Fibroblast of the aortic adventitia (primary cell): Measurements from ENCODE around the gene GRK1. TPM values are rescaled to one million over a fixed set of nuclear protein-coding genes. Genes with fewer than 3 reads are reported as not detected.

Source experiments
- DNase-seq: peaks from one replicate; pipeline ENCODE4 v3.0.0-alpha.2; 2010; ENCODE audit warnings: low read depth
- H3K4me3 ChIP-seq: 2 replicates; pipeline ENCODE4 v1.5.1; 2011; ENCODE audit warnings: low read depth, mild to moderate bottlenecking, control low read depth, low read length, moderate library complexity
- CTCF ChIP-seq: IDR thresholded peaks from 2 replicates; pipeline ENCODE4 v1.5.1; 2011; ENCODE audit warnings: mild to moderate bottlenecking, low read length, control low read depth, inconsistent platforms; ENCODE audit not compliant: insufficient read depth
- total RNA-seq: library from RNA; depleted of rRNA; stranded (reverse); fragments of >200 nt; gene quantifications from 2 replicates; pipeline ENCODE4 v1.2.3, GENCODE V29; 2012; ENCODE audit warnings: low replicate concordance

GRK1 gene
- total RNA-seq, 1 donor = not detected

- TF ChIP-seq CTCF = no peak
- no peak for DNase-seq
- H3K4me3 ChIP-seq = no peak overlapping the region
Measured at GRCh38 chr13:113654591-113655345, 12.3 kb upstream of the GRK1 start.

- no peak for DNase-seq
- TF ChIP-seq CTCF = no peak
- H3K4me3 ChIP-seq = no peak overlapping the region
Measured at GRCh38 chr13:113655346-113656002, 11.5 kb upstream of the GRK1 start.

- TF ChIP-seq CTCF = no peak
- no peak for DNase-seq
- no peak overlapping the region for H3K4me3 ChIP-seq
Measured at GRCh38 chr13:113656003-113656588, 10.9 kb upstream of the GRK1 start.

- no peak overlapping the region for H3K4me3 ChIP-seq
- no peak for DNase-seq
Measured at GRCh38 chr13:113656831-113657671, 10.0 kb upstream of the GRK1 start.

GRCh38 chr13:113657851-113658741 is 8.9 kb upstream of the GRK1 start, which contains the start of gene ATP4B:
TSS of gene ATP4B (minus strand) at chr13:113658198. CDS start at chr13:113658144, 54 bp downstream.
- no peak within 1 kb of the TSS for H3K4me3 ChIP-seq
- DNase-seq = no peak
- TF ChIP-seq CTCF = no peak

More at GRCh38 chr13:113656831-113657671, 10.0 kb upstream of the GRK1 start:
- no peak for TF ChIP-seq CTCF
